Transverse colon (tissue), 4 donors: Measurements from ENCODE around the gene SELENOT.

Experiments used
- EP300 ChIP-seq: sonication (generic); formaldehyde crosslinking; IDR thresholded peaks from one replicate; pipeline ENCODE4 v1.6.1; 2017; ENCODE audit warnings: antibody characterized with exemption, low read depth
- POLR2A ChIP-seq: fragments of 450-650 bp; IDR thresholded peaks from one replicate; pipeline ENCODE4 v1.6.1; 2016; ENCODE audit warnings: antibody characterized with exemption, mild to moderate bottlenecking, moderate library complexity
- POLR2AphosphoS5 ChIP-seq, 3 donors: sonication (generic); formaldehyde crosslinking; IDR thresholded peaks; one replicate each; pipeline ENCODE4 v1.6.1; 2016; ENCODE audit warnings: antibody characterized with exemption in 3 of 3
- TF ChIP-seq, protein P1 (sequence below), 5 experiments: fragments of 200-600 bp in 3 of 5; fragments of 450-650 bp in 2 of 5; sonication (generic) in 3 of 5; IDR thresholded peaks; 1 replicate in 2 of 5; 2 replicates in 3 of 5; pipeline ENCODE4 v1.5.1; 2016 to 2017; ENCODE audit warnings: antibody characterized with exemption in 5 of 5, inconsistent platforms in 3 of 5, mild to moderate bottlenecking in 2 of 5, moderate library complexity in 1 of 5

- TF ChIP-seq, protein P1, sequence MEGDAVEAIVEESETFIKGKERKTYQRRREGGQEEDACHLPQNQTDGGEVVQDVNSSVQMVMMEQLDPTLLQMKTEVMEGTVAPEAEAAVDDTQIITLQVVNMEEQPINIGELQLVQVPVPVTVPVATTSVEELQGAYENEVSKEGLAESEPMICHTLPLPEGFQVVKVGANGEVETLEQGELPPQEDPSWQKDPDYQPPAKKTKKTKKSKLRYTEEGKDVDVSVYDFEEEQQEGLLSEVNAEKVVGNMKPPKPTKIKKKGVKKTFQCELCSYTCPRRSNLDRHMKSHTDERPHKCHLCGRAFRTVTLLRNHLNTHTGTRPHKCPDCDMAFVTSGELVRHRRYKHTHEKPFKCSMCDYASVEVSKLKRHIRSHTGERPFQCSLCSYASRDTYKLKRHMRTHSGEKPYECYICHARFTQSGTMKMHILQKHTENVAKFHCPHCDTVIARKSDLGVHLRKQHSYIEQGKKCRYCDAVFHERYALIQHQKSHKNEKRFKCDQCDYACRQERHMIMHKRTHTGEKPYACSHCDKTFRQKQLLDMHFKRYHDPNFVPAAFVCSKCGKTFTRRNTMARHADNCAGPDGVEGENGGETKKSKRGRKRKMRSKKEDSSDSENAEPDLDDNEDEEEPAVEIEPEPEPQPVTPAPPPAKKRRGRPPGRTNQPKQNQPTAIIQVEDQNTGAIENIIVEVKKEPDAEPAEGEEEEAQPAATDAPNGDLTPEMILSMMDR (IDR thresholded peaks at IDR 0.05), result no peak
- TF ChIP-seq POLR2A (no peak), POLR2AphosphoS5 (IDR thresholded peaks at IDR 0.05) (no peak), EP300 (no peak)
These were observed 9.9 kb downstream of the SELENOT start for GRCh38 chr3:150613034-150613433.
